ENCODE results near the gene NIT1. TPM values are rescaled to one million over a fixed set of nuclear protein-coding genes. Genes with fewer than 3 reads are reported as not detected.

NIT1 gene
- total and polyA plus RNA-seq, 9 of the 15 experiments (the other 6 are each of a cell fraction or from before 2014, with no cell fraction given), result 18.4 to 76.0 (median 33.7) TPM

- TF ChIP-seq KDM5B (IDR thresholded peaks at IDR 0.05; ENCODE audit: insufficient replicate concordance, low read depth, low read length), result peak; percentile 93
- peak; percentile 49; the same call in 1 of the 2 replicates for TF ChIP-seq ZNF165 (CRISPR knock-in tag; IDR thresholded peaks at IDR 0.05; ENCODE audit: borderline replicate concordance)
- TF ChIP-seq ZNF695 (CRISPR knock-in tag; IDR thresholded peaks at IDR 0.05), result no peak
- TF ChIP-seq PCBP2 (IDR thresholded peaks at IDR 0.05; ENCODE audit: low read depth, low read length, poor library complexity, severe bottlenecking), result no peak
- TF ChIP-seq MAX (CRISPR knock-in tag; IDR thresholded peaks at IDR 0.05), result peak; percentile 93
- peak; percentile 98 for TF ChIP-seq KLF13 (tag; IDR thresholded peaks at IDR 0.05; ENCODE audit: borderline replicate concordance, low read depth)
- peak; percentile 37; the same call in 1 of the 2 replicates for TF ChIP-seq MXI1 (IDR thresholded peaks at IDR 0.05; ENCODE audit: low read depth, low read length)
- TF ChIP-seq XRCC4 (IDR thresholded peaks at IDR 0.05; ENCODE audit: extremely low read depth, insufficient read depth, insufficient read length), result no peak
- TF ChIP-seq RNF2 (IDR thresholded peaks at IDR 0.05), result no peak; the same call in 1 of the 2 replicates
- TF ChIP-seq HEY1 (CRISPR knock-in tag; IDR thresholded peaks at IDR 0.05; ENCODE audit: borderline replicate concordance), result no peak
- TF ChIP-seq ZNF589 (CRISPR knock-in tag; IDR thresholded peaks at IDR 0.05; ENCODE audit: low read depth), result 0 out of 2 replicates have a peak, but pooled peaks have one; percentile 37
- peak; percentile 44; the same call in 1 of the 2 replicates for TF ChIP-seq ZBTB7A (IDR thresholded peaks at IDR 0.05; ENCODE audit: borderline replicate concordance, control insufficient read depth, low read depth, low read length)
- peak; percentile 87 for TF ChIP-seq CEBPG (CRISPR knock-in tag; IDR thresholded peaks at IDR 0.05)
- TF ChIP-seq CEBPG (tag; conservative IDR thresholded peaks at IDR 0.05 in 1 of 2, IDR thresholded peaks at IDR 0.05 in 1 of 2), result peak; percentile 49 to 71; a peak in 3 of 4 replicates
- peak; percentile 95 for TF ChIP-seq RBBP5 (IDR thresholded peaks at IDR 0.05; ENCODE audit: borderline replicate concordance, insufficient read depth, low read length, poor library complexity, severe bottlenecking)
- no peak for TF ChIP-seq BRF1 (IDR thresholded peaks at IDR 0.05; ENCODE audit: borderline replicate concordance, extremely low read depth, insufficient read length)
- TF ChIP-seq ZNF444 (CRISPR knock-in tag; IDR thresholded peaks at IDR 0.05), result no peak
- TF ChIP-seq HNRNPUL1 (IDR thresholded peaks at IDR 0.05; ENCODE audit: low read length), result no peak
- TF ChIP-seq BDP1 (IDR thresholded peaks at IDR 0.05; ENCODE audit: insufficient read depth, insufficient read length), result no peak
- TF ChIP-seq NFIX (CRISPR knock-in tag; IDR thresholded peaks at IDR 0.05; ENCODE audit: low read depth), result no peak
- TF ChIP-seq NRF1 (conservative IDR thresholded peaks at IDR 0.05 in 1 of 2, IDR thresholded peaks at IDR 0.05 in 1 of 2), result peak; percentile 79 to 85
- TF ChIP-seq, protein P1, sequence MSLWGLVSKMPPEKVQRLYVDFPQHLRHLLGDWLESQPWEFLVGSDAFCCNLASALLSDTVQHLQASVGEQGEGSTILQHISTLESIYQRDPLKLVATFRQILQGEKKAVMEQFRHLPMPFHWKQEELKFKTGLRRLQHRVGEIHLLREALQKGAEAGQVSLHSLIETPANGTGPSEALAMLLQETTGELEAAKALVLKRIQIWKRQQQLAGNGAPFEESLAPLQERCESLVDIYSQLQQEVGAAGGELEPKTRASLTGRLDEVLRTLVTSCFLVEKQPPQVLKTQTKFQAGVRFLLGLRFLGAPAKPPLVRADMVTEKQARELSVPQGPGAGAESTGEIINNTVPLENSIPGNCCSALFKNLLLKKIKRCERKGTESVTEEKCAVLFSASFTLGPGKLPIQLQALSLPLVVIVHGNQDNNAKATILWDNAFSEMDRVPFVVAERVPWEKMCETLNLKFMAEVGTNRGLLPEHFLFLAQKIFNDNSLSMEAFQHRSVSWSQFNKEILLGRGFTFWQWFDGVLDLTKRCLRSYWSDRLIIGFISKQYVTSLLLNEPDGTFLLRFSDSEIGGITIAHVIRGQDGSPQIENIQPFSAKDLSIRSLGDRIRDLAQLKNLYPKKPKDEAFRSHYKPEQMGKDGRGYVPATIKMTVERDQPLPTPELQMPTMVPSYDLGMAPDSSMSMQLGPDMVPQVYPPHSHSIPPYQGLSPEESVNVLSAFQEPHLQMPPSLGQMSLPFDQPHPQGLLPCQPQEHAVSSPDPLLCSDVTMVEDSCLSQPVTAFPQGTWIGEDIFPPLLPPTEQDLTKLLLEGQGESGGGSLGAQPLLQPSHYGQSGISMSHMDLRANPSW (CRISPR knock-in tag; IDR thresholded peaks at IDR 0.05), result no peak
- TF ChIP-seq GABPB1 (CRISPR knock-in tag; IDR thresholded peaks at IDR 0.05), result peak; percentile 97
- TF ChIP-seq MECOM (CRISPR knock-in tag; IDR thresholded peaks at IDR 0.05), result no peak
- no peak for TF ChIP-seq DACH1 (IDR thresholded peaks at IDR 0.05; ENCODE audit: partially characterized antibody)
- no peak for TF ChIP-seq HMG20A (CRISPR knock-in tag; conservative IDR thresholded peaks at IDR 0.05)
These were observed at the start of gene NIT1, which contains the start of gene PFDN2 (continued) for GRCh38 chr1:161117759-161118581.

Measured in K562 (cell line).